Left colon (tissue), 2 donors: Measurements from ENCODE around the gene SLFNL1. TPM values are rescaled to one million over a fixed set of nuclear protein-coding genes. Genes with fewer than 3 reads are reported as not detected.

Experiments
- ATAC-seq: fragments of 200-7000 bp; cut with Tn5 transposase; one replicate; pipeline ENCODE4 v1.9.1; 2020; ENCODE audit warnings: mild to moderate bottlenecking, moderate library complexity
- DNase-seq, 2 donors: peaks; one replicate each; pipeline ENCODE4 v3.0.0-alpha.2; 2020
- intact Hi-C, 2 donors: fragments of 100-400 bp; cut with DNase I in 1 of 2; cut with micrococcal nuclease in 1 of 2; formaldehyde crosslinking; loops; one replicate each; pipeline versions ENCODE4 v1.11.2 to v1.14.0; 2022; cut with DNase I, micrococcal nuclease
- long read RNA-seq: library from polyadenylated mRNA; unstranded; transcript quantifications from one replicate; pipeline ENCODE4 v2.0.0, GENCODE V29; 2021
- total RNA-seq, 2 donors: library from RNA; stranded (reverse); fragmentation: NEBNext Ultra II Directional; extraction: Animal tissue kit (Norgen Biotek cat#: 25700); gene quantifications; one replicate each; pipeline ENCODE4 v1.2.1, GENCODE V29; 2021
- donor health status: DM: no; HTN: no; CAD: no.
- donor health status: DM: yes; HTN: yes; CAD: no.

The SLFNL1 gene
- under 1 TPM; 0.25 to 0.61 TPM for total RNA-seq
- long read RNA-seq, partial matches to known transcripts = 0 of 4 reads
- long read RNA-seq, other reads (novel, unspliced or antisense) = 4 of 4 reads

- ATAC-seq (peak; percentile 34), DNase-seq (peak in 1 of 2 donors; percentile 28)
- intact Hi-C loops = no loop called here
These were observed at the start of gene SLFNL1 for GRCh38 chr1:41021526-41022308. TSS of gene SLFNL1 (minus strand) at chr1:41021725. CDS start at chr1:41020660, 1,065 bp downstream.

GRCh38 chr1:41056907-41057306, 35.4 kb upstream of the SLFNL1 start:
- intact Hi-C loops = no loop called here
- ATAC-seq = no peak
- DNase-seq = no peak

GRCh38 chr1:41053316-41053715, 31.8 kb upstream of the SLFNL1 start:
- DNase-seq = no peak
- ATAC-seq = no peak
- intact Hi-C loops = no loop called here

- DNase-seq = no peak
- intact Hi-C loops = no loop called here
- ATAC-seq = no peak
These were observed 29.5 kb upstream of the SLFNL1 start for GRCh38 chr1:41051022-41051421.

GRCh38 chr1:41048540-41048939, 27.0 kb upstream of the SLFNL1 start:
- DNase-seq (no peak), ATAC-seq (no peak)
- intact Hi-C loops = no loop called here

- ATAC-seq (peak; percentile 74), DNase-seq (peak; percentile 46 to 62)
- intact Hi-C loops = no loop called here
These were observed 24.8 kb upstream of the SLFNL1 start for GRCh38 chr1:41046347-41046775.

- peak; percentile 15 to 61 for DNase-seq
- intact Hi-C loops = no loop called here
- peak; percentile 68 for ATAC-seq
These were observed 24.2 kb upstream of the SLFNL1 start for GRCh38 chr1:41045740-41046139.

- ATAC-seq (peak; percentile 67), DNase-seq (peak; percentile 16 to 32)
- intact Hi-C loops = no loop called here
These were observed 22.7 kb upstream of the SLFNL1 start for GRCh38 chr1:41044187-41044586.

GRCh38 chr1:41041614-41042270, 20.2 kb upstream of the SLFNL1 start:
- DNase-seq (no peak), ATAC-seq (no peak)
- intact Hi-C loops = no loop called here

- ATAC-seq (no peak), DNase-seq (no peak)
- intact Hi-C loops = no loop called here
These were observed 16.6 kb upstream of the SLFNL1 start for GRCh38 chr1:41038110-41038509.

- no peak for ATAC-seq
- no peak for DNase-seq
- intact Hi-C loops = no loop called here
These were observed 15.8 kb upstream of the SLFNL1 start for GRCh38 chr1:41037116-41037903.

- intact Hi-C loops = no loop called here
- no peak for ATAC-seq
- no peak for DNase-seq
These were observed 11.7 kb upstream of the SLFNL1 start for GRCh38 chr1:41033272-41033671.

- no peak for DNase-seq
- intact Hi-C loops = no loop called here
- no peak for ATAC-seq
These were observed 10.6 kb upstream of the SLFNL1 start for GRCh38 chr1:41032147-41032546.

GRCh38 chr1:41030872-41031616, 9.5 kb upstream of the SLFNL1 start:
- ATAC-seq (no peak), DNase-seq (no peak)
- intact Hi-C loops = no loop called here

- no peak for ATAC-seq
These were observed 6.6 kb upstream of the SLFNL1 start for GRCh38 chr1:41028034-41028642.

GRCh38 chr1:41025979-41026819, 4.7 kb upstream of the SLFNL1 start:
- intact Hi-C loops = no loop called here
- ATAC-seq (no peak), DNase-seq (no peak)

More at GRCh38 chr1:41028034-41028642, 6.6 kb upstream of the SLFNL1 start:
- no peak for DNase-seq
- intact Hi-C loops = no loop called here

GRCh38 chr1:41024953-41025352, 3.4 kb upstream of the SLFNL1 start:
- no peak for DNase-seq
- intact Hi-C loops = no loop called here
- ATAC-seq = no peak
